ENCODE measurements around the gene TMEM52B. TPM values are rescaled to one million over a fixed set of nuclear protein-coding genes. Genes with fewer than 3 reads are reported as not detected.
"Not testable (repeated sequence)": the region's sequence is repeated elsewhere in the genome, so short reads cannot be mapped to it uniquely, and the experiment has no call there.

Gene TMEM52B
- total and polyA plus RNA-seq, 5 donors from 2014 or later = not detected

- peaks cover 48% of the 10 kb centered on the region for H3K36me3 Mint-ChIP-seq
- Histone ChIP-seq H3K27ac (ENCODE audit: insufficient read depth, low read length, poor library complexity, severe bottlenecking) (no peak overlapping the region), H3K27me3 (ENCODE audit: control insufficient read depth, insufficient read depth, low read length) (no peaks in the 10 kb centered on the region), H3K4me3 (ENCODE audit: low read depth, low read length) (no peak overlapping the region), H3K9me3 (ENCODE audit: control insufficient read depth in 2 of 2, low read length in 2 of 2) (no peaks in the 10 kb centered on the region), H3K4me1 (ENCODE audit: control insufficient read depth, insufficient read depth, low read length, poor library complexity, severe bottlenecking) (no peaks in the 10 kb centered on the region), H3K36me3 (ENCODE audit: control insufficient read depth, insufficient read depth, low read length) (peaks cover 39% of the 10 kb centered on the region)
- DNase-seq (no peak), ATAC-seq (ENCODE audit: low read depth in 2 of 2) (no peak)
- peak overlapping the region in 2 of 3 donors; percentile 7 to 23 for H3K27ac Mint-ChIP-seq
- H3K9me3 Mint-ChIP-seq = no peaks in the 10 kb centered on the region
- H3K4me3 Mint-ChIP-seq = no peak overlapping the region
- no peaks in the 10 kb centered on the region for H3K27me3 Mint-ChIP-seq
- peaks cover 0 to 15% (median 6%) of the 10 kb centered on the region in 4 donors for H3K4me1 Mint-ChIP-seq
Observed at GRCh38 chr12:10221846-10222245, 43.0 kb downstream of the TMEM52B start.

GRCh38 chr12:10223208-10223607 is 44.4 kb downstream of the TMEM52B start:
- Mint-ChIP-seq H3K9me3 (no peaks in the 10 kb centered on the region), H3K36me3 (peaks cover 48% of the 10 kb centered on the region), H3K4me3 (no peak overlapping the region), H3K4me1 (peaks cover 5 to 23% (median 13%) of the 10 kb centered on the region in 4 donors), H3K27me3 (no peaks in the 10 kb centered on the region), H3K27ac (no peak overlapping the region)
- Histone ChIP-seq H3K27ac (ENCODE audit: insufficient read depth, low read length, poor library complexity, severe bottlenecking) (no peak overlapping the region), H3K9me3 (ENCODE audit: control insufficient read depth in 2 of 2, low read length in 2 of 2) (no peaks in the 10 kb centered on the region), H3K27me3 (ENCODE audit: control insufficient read depth, insufficient read depth, low read length) (no peaks in the 10 kb centered on the region), H3K36me3 (ENCODE audit: control insufficient read depth, insufficient read depth, low read length) (peaks cover 39% of the 10 kb centered on the region), H3K4me1 (ENCODE audit: control insufficient read depth, insufficient read depth, low read length, poor library complexity, severe bottlenecking) (peaks cover 4% of the 10 kb centered on the region), H3K4me3 (ENCODE audit: low read depth, low read length) (no peak overlapping the region)
- no peak for DNase-seq
- ATAC-seq (ENCODE audit: low read depth in 2 of 2) = no peak

- H3K4me3 ChIP-seq (ENCODE audit: low read depth, low read length); ATAC-seq (ENCODE audit: low read depth in 2 of 2); H3K4me3 Mint-ChIP-seq; H3K27me3 Mint-ChIP-seq; DNase-seq; H3K4me1 ChIP-seq (ENCODE audit: control insufficient read depth, insufficient read depth, low read length, poor library complexity, severe bottlenecking); H3K9me3 ChIP-seq (ENCODE audit: control insufficient read depth in 2 of 2, low read length in 2 of 2); H3K9me3 Mint-ChIP-seq; H3K27ac ChIP-seq (ENCODE audit: insufficient read depth, low read length, poor library complexity, severe bottlenecking); H3K27ac Mint-ChIP-seq; H3K27me3 ChIP-seq (ENCODE audit: control insufficient read depth, insufficient read depth, low read length): not testable (repeated sequence)
- H3K36me3 ChIP-seq (ENCODE audit: control insufficient read depth, insufficient read depth, low read length) = peaks cover 30% of the 10 kb centered on the region
- Mint-ChIP-seq H3K36me3 (peaks cover 45% of the 10 kb centered on the region), H3K4me1 (peaks cover 5 to 27% (median 15%) of the 10 kb centered on the region in 4 donors)
Observed at GRCh38 chr12:10225426-10225825, 46.6 kb downstream of the TMEM52B start.

GRCh38 chr12:10226086-10226485 is 47.3 kb downstream of the TMEM52B start:
- Mint-ChIP-seq H3K4me1 (peaks cover 5 to 27% (median 15%) of the 10 kb centered on the region in 4 donors), H3K9me3 (no peaks in the 10 kb centered on the region), H3K27me3 (no peaks in the 10 kb centered on the region), H3K27ac (no peak overlapping the region), H3K36me3 (peaks cover 38% of the 10 kb centered on the region), H3K4me3 (no peak overlapping the region)
- no peaks in the 10 kb centered on the region for H3K27me3 ChIP-seq (ENCODE audit: control insufficient read depth, insufficient read depth, low read length)
- H3K4me3 ChIP-seq (ENCODE audit: low read depth, low read length) = no peak overlapping the region
- no peak for DNase-seq
- no peak for ATAC-seq (ENCODE audit: low read depth in 2 of 2)
- H3K36me3 ChIP-seq (ENCODE audit: control insufficient read depth, insufficient read depth, low read length) = peaks cover 23% of the 10 kb centered on the region
- H3K9me3 ChIP-seq (ENCODE audit: control insufficient read depth in 2 of 2, low read length in 2 of 2) = no peaks in the 10 kb centered on the region
- H3K4me1 ChIP-seq (ENCODE audit: control insufficient read depth, insufficient read depth, low read length, poor library complexity, severe bottlenecking) = peaks cover 4% of the 10 kb centered on the region
- no peak overlapping the region for H3K27ac ChIP-seq (ENCODE audit: insufficient read depth, low read length, poor library complexity, severe bottlenecking)

- ATAC-seq (ENCODE audit: low read depth in 2 of 2) (no peak), DNase-seq (no peak)
- peaks cover 31% of the 10 kb centered on the region for H3K36me3 Mint-ChIP-seq
- H3K27me3 Mint-ChIP-seq = no peaks in the 10 kb centered on the region
- peaks cover 5 to 27% (median 15%) of the 10 kb centered on the region in 4 donors for H3K4me1 Mint-ChIP-seq
- no peak overlapping the region for H3K4me3 ChIP-seq (ENCODE audit: low read depth, low read length)
- peak overlapping the region in 1 of 4 donors; percentile 8 for H3K4me3 Mint-ChIP-seq
- no peaks in the 10 kb centered on the region for H3K9me3 Mint-ChIP-seq
- no peaks in the 10 kb centered on the region for H3K27me3 ChIP-seq (ENCODE audit: control insufficient read depth, insufficient read depth, low read length)
- H3K27ac Mint-ChIP-seq = no peak overlapping the region
- H3K9me3 ChIP-seq (ENCODE audit: control insufficient read depth in 2 of 2, low read length in 2 of 2) = no peaks in the 10 kb centered on the region
- H3K4me1 ChIP-seq (ENCODE audit: control insufficient read depth, insufficient read depth, low read length, poor library complexity, severe bottlenecking) = peaks cover 4% of the 10 kb centered on the region
- peaks cover 18% of the 10 kb centered on the region for H3K36me3 ChIP-seq (ENCODE audit: control insufficient read depth, insufficient read depth, low read length)
- H3K27ac ChIP-seq (ENCODE audit: insufficient read depth, low read length, poor library complexity, severe bottlenecking) = no peak overlapping the region
Observed at GRCh38 chr12:10226731-10227130, 47.9 kb downstream of the TMEM52B start.

- Histone ChIP-seq H3K9me3 (ENCODE audit: control insufficient read depth in 2 of 2, low read length in 2 of 2) (no peaks in the 10 kb centered on the region), H3K4me1 (ENCODE audit: control insufficient read depth, insufficient read depth, low read length, poor library complexity, severe bottlenecking) (peaks cover 4% of the 10 kb centered on the region), H3K4me3 (ENCODE audit: low read depth, low read length) (no peak overlapping the region), H3K27ac (ENCODE audit: insufficient read depth, low read length, poor library complexity, severe bottlenecking) (no peak overlapping the region), H3K27me3 (ENCODE audit: control insufficient read depth, insufficient read depth, low read length) (no peaks in the 10 kb centered on the region), H3K36me3 (ENCODE audit: control insufficient read depth, insufficient read depth, low read length) (peaks cover 9% of the 10 kb centered on the region)
- peaks cover 22% of the 10 kb centered on the region for H3K36me3 Mint-ChIP-seq
- ATAC-seq (ENCODE audit: low read depth in 2 of 2) = peak; percentile 50
- peak overlapping the region in 1 of 4 donors; percentile 34 for H3K4me3 Mint-ChIP-seq
- H3K27ac Mint-ChIP-seq = peak overlapping the region; percentile 33 to 68 (median 52)
- DNase-seq = peak in 1 of 3 donors; percentile 68
- H3K27me3 Mint-ChIP-seq = no peaks in the 10 kb centered on the region
- H3K4me1 Mint-ChIP-seq = peaks cover 5 to 27% (median 15%) of the 10 kb centered on the region in 4 donors
- no peaks in the 10 kb centered on the region for H3K9me3 Mint-ChIP-seq
Observed at GRCh38 chr12:10227648-10228047, 48.8 kb downstream of the TMEM52B start.

GRCh38 chr12:10234562-10234961 is 55.7 kb downstream of the TMEM52B start:
- Histone ChIP-seq H3K4me3 (ENCODE audit: low read depth, low read length) (no peak overlapping the region), H3K36me3 (ENCODE audit: control insufficient read depth, insufficient read depth, low read length) (no peaks in the 10 kb centered on the region), H3K27ac (ENCODE audit: insufficient read depth, low read length, poor library complexity, severe bottlenecking) (no peak overlapping the region), H3K9me3 (ENCODE audit: control insufficient read depth in 2 of 2, low read length in 2 of 2) (peaks cover 0 to 5% of the 10 kb centered on the region in 2 experiments), H3K27me3 (ENCODE audit: control insufficient read depth, insufficient read depth, low read length) (no peaks in the 10 kb centered on the region), H3K4me1 (ENCODE audit: control insufficient read depth, insufficient read depth, low read length, poor library complexity, severe bottlenecking) (no peaks in the 10 kb centered on the region)
- DNase-seq (no peak), ATAC-seq (ENCODE audit: low read depth in 2 of 2) (no peak)
- H3K4me3 Mint-ChIP-seq = no peak overlapping the region
- H3K27ac Mint-ChIP-seq = no peak overlapping the region
- peaks cover 0 to under 1% (median 0%) of the 10 kb centered on the region in 4 donors for H3K4me1 Mint-ChIP-seq
- peaks cover 5% of the 10 kb centered on the region for H3K36me3 Mint-ChIP-seq
- H3K9me3 Mint-ChIP-seq = peaks cover 0 to 5% (median 0%) of the 10 kb centered on the region in 7 donors
- no peaks in the 10 kb centered on the region for H3K27me3 Mint-ChIP-seq
